GM18507 (cell line): ENCODE measurements around the gene CCND2.
A peak's percentile ranks its signal among the peaks of the same experiment; 100 is the strongest.

ENCODE experiments used
- DNase-seq: peaks from one replicate; pipeline ENCODE4 v3.0.0; 2011; ENCODE audit warnings: low read depth; ENCODE audit not compliant: insufficient read length; ENCODE audit errors: extremely low spot score
- FAIRE-seq: peaks from 2 replicates; lab custom pipeline; 2011; peaks lifted over from hg19 to GRCh38; lab: Jason Lieb, UNC

The CCND2 gene

GRCh38 chr12:4320497-4320852 lies 46.9 kb downstream of the CCND2 start:
- DNase-seq, result no peak
- FAIRE-seq, result no peak

- DNase-seq, result peak; percentile 98
- peak; percentile 97 for FAIRE-seq
Observed at GRCh38 chr12:4320853-4321701, 47.5 kb downstream of the CCND2 start, which contains the start of gene TIGAR. TIGAR (plus strand) TSS chr12:4321213; CDS start chr12:4321272, 59 bp downstream.

GRCh38 chr12:4322726-4323125 lies 49.2 kb downstream of the CCND2 start:
- FAIRE-seq, result peak; percentile 70
- DNase-seq, result no peak
